ENCODE measurements around the gene ANGPTL1.

Gene ANGPTL1

GRCh38 chr1:178870944-178871343 lies at the start of gene ANGPTL1:
TSS of gene ANGPTL1 (minus strand) at chr1:178871077. CDS start at chr1:178865776, 5,301 bp downstream.
- DNase-seq = no peak

- no peak for DNase-seq
Measured at GRCh38 chr1:178919581-178919980, 48.7 kb upstream of the ANGPTL1 start.

- no peak for DNase-seq
Measured at GRCh38 chr1:178918955-178919354, 48.1 kb upstream of the ANGPTL1 start.

- no peak for DNase-seq
Measured at GRCh38 chr1:178918308-178918707, 47.4 kb upstream of the ANGPTL1 start.

- no peak for DNase-seq
Measured at GRCh38 chr1:178916448-178917174, 45.7 kb upstream of the ANGPTL1 start.

- no peak for DNase-seq
Measured at GRCh38 chr1:178912597-178912996, 41.7 kb upstream of the ANGPTL1 start.

GRCh38 chr1:178910023-178910422 lies 39.1 kb upstream of the ANGPTL1 start:
- DNase-seq = no peak

- DNase-seq = no peak
Measured at GRCh38 chr1:178908358-178908757, 37.5 kb upstream of the ANGPTL1 start.

- no peak for DNase-seq
Measured at GRCh38 chr1:178901482-178902125, 30.7 kb upstream of the ANGPTL1 start.

- DNase-seq = no peak
Measured at GRCh38 chr1:178899402-178899801, 28.5 kb upstream of the ANGPTL1 start.

GRCh38 chr1:178898401-178898800 lies 27.5 kb upstream of the ANGPTL1 start:
- DNase-seq = no peak

- DNase-seq = no peak
Measured at GRCh38 chr1:178895928-178896327, 25.1 kb upstream of the ANGPTL1 start.

- no peak for DNase-seq
Measured at GRCh38 chr1:178886551-178886950, 15.7 kb upstream of the ANGPTL1 start.

GRCh38 chr1:178885869-178886268 lies 15.0 kb upstream of the ANGPTL1 start:
- DNase-seq = no peak

GRCh38 chr1:178881950-178882349 lies 11.1 kb upstream of the ANGPTL1 start:
- no peak for DNase-seq

- DNase-seq = no peak
Measured at GRCh38 chr1:178877896-178878295, 7.0 kb upstream of the ANGPTL1 start.

- no peak for DNase-seq
Measured at GRCh38 chr1:178875936-178876335, 5.1 kb upstream of the ANGPTL1 start.

- no peak for DNase-seq
Measured at GRCh38 chr1:178874966-178875365, 4.1 kb upstream of the ANGPTL1 start.

- DNase-seq = no peak
Measured at GRCh38 chr1:178871551-178872320, 859 bp upstream of the ANGPTL1 start.

- no peak for DNase-seq
Measured at GRCh38 chr1:178870221-178870620, 656 bp downstream of the ANGPTL1 start.

GRCh38 chr1:178869119-178869697 lies 1.7 kb downstream of the ANGPTL1 start:
- no peak for DNase-seq

- DNase-seq = no peak
Measured at GRCh38 chr1:178868706-178869105, 2.2 kb downstream of the ANGPTL1 start.

GRCh38 chr1:178867670-178868069 lies 3.2 kb downstream of the ANGPTL1 start:
- DNase-seq = no peak

Measured in activated CD4-positive, alpha-beta T cell treated with anti-CD3 and anti-CD28 coated beads for 48 hours (primary cell).